ENCODE measurements around the gene HTR6. TPM values are rescaled to one million over a fixed set of nuclear protein-coding genes. Genes with fewer than 3 reads are reported as not detected.
"Not testable (repeated sequence)": the region's sequence is repeated elsewhere in the genome, so short reads cannot be mapped to it uniquely, and the experiment has no call there.

Gene HTR6
- total RNA-seq, 4 donors from 2014 or later, result not detected

GRCh38 chr1:19630720-19631395 is 33.8 kb upstream of the HTR6 start:
- ATAC-seq (no peak), DNase-seq (no peak)
- Histone ChIP-seq H3K36me3 (peaks cover 0 to 22% of the 10 kb centered on the region in 2 donors), H3K4me1 (peaks cover 5 to 7% of the 10 kb centered on the region in 2 donors), H3K9me3 (no peaks in the 10 kb centered on the region), H3K27me3 (no peaks in the 10 kb centered on the region), H3K27ac (no peak overlapping the region), H3K4me3 (no peak overlapping the region)
- intact Hi-C loops (cut with DNase I; ENCODE audit: low total_unique reads) (no loop called here), in situ Hi-C loops (cut with MboI; ENCODE audit: low sequenced_read_pairs in 4 of 4) (no loop called here)
- TF ChIP-seq POLR2A (IDR thresholded peaks at IDR 0.05) (no peak), CTCF (IDR thresholded peaks at IDR 0.05 in 4 of 5, conservative IDR thresholded peaks at IDR 0.05 in 1 of 5) (no peak)

- H3K27me3 ChIP-seq, result no peaks in the 10 kb centered on the region
- H3K9me3 ChIP-seq, result no peaks in the 10 kb centered on the region
- no peak overlapping the region for H3K27ac ChIP-seq
- ATAC-seq (no peak), DNase-seq (no peak)
- peaks cover 5 to 7% of the 10 kb centered on the region in 2 donors for H3K4me1 ChIP-seq
- in situ Hi-C loops (cut with MboI; ENCODE audit: low sequenced_read_pairs in 4 of 4), result no loop called here
- H3K36me3 ChIP-seq, result peaks cover 0 to 9% of the 10 kb centered on the region in 2 donors
- H3K4me3 ChIP-seq, result no peak overlapping the region
- intact Hi-C loops (cut with DNase I; ENCODE audit: low total_unique reads), result no loop called here
- TF ChIP-seq CTCF (IDR thresholded peaks at IDR 0.05 in 4 of 5, conservative IDR thresholded peaks at IDR 0.05 in 1 of 5) (no peak), POLR2A (IDR thresholded peaks at IDR 0.05) (no peak)
These were observed 32.5 kb upstream of the HTR6 start for GRCh38 chr1:19632211-19632610.

GRCh38 chr1:19633106-19633505 is 31.6 kb upstream of the HTR6 start:
- ATAC-seq (no peak), DNase-seq (no peak)
- H3K36me3 ChIP-seq, result peaks cover 0 to 1% of the 10 kb centered on the region in 2 donors
- in situ Hi-C loops (cut with MboI; ENCODE audit: low sequenced_read_pairs in 4 of 4), result no loop called here
- no peak overlapping the region for H3K4me3 ChIP-seq
- no peaks in the 10 kb centered on the region for H3K27me3 ChIP-seq
- no peak for TF ChIP-seq POLR2A (IDR thresholded peaks at IDR 0.05)
- TF ChIP-seq CTCF (IDR thresholded peaks at IDR 0.05 in 4 of 5, conservative IDR thresholded peaks at IDR 0.05 in 1 of 5), result no peak
- intact Hi-C loops (cut with DNase I; ENCODE audit: low total_unique reads), result no loop called here
- H3K4me1 ChIP-seq, result peaks cover 5 to 7% of the 10 kb centered on the region in 2 donors
- H3K9me3 ChIP-seq, result no peaks in the 10 kb centered on the region
- H3K27ac ChIP-seq, result no peak overlapping the region

GRCh38 chr1:19635064-19635463 is 29.6 kb upstream of the HTR6 start:
- intact Hi-C loops (cut with DNase I; ENCODE audit: low total_unique reads); H3K4me3 ChIP-seq; in situ Hi-C loops (cut with MboI; ENCODE audit: low sequenced_read_pairs in 4 of 4); H3K36me3 ChIP-seq; H3K27ac ChIP-seq; H3K27me3 ChIP-seq; H3K4me1 ChIP-seq; H3K9me3 ChIP-seq; DNase-seq; ATAC-seq: not testable (repeated sequence)

- intact Hi-C loops (cut with DNase I; ENCODE audit: low total_unique reads), result no loop called here
These were observed 29.0 kb upstream of the HTR6 start for GRCh38 chr1:19635646-19636045.

More at GRCh38 chr1:19635646-19636045, 29.0 kb upstream of the HTR6 start:
- Histone ChIP-seq H3K27ac (no peak overlapping the region), H3K4me3 (no peak overlapping the region), H3K36me3 (no peaks in the 10 kb centered on the region), H3K9me3 (no peaks in the 10 kb centered on the region), H3K4me1 (peaks cover 4 to 6% of the 10 kb centered on the region in 2 donors), H3K27me3 (no peaks in the 10 kb centered on the region)
- ATAC-seq (peak in 1 of 2 donors; percentile 60), DNase-seq (no peak)
- in situ Hi-C loops (cut with MboI; ENCODE audit: low sequenced_read_pairs in 4 of 4), result no loop called here
- TF ChIP-seq POLR2A (IDR thresholded peaks at IDR 0.05) (no peak), CTCF (IDR thresholded peaks at IDR 0.05 in 4 of 5, conservative IDR thresholded peaks at IDR 0.05 in 1 of 5) (no peak)

All from gastrocnemius medialis (tissue), 4 donors.